OCI-LY1 (cell line): ENCODE data around the gene FGF21.

Experiments
- CTCF ChIP-seq: fragments of 200-600 bp; sonication (generic), shearing (Covaris generic); IDR thresholded peaks from 2 replicates; pipeline ENCODE4 v1.5.1; 2017; ENCODE audit warnings: mild to moderate bottlenecking, antibody characterized with exemption, low read length, moderate library complexity, mixed read lengths
- EZH2 ChIP-seq: fragments of 200-600 bp; sonication (generic), shearing (Covaris generic); IDR thresholded peaks from 2 replicates; pipeline ENCODE4 v1.8.0; 2017; ENCODE audit warnings: borderline replicate concordance, mixed run types, mild to moderate bottlenecking, antibody characterized with exemption, low read length, moderate library complexity, mixed read lengths

- TF ChIP-seq CTCF (no peak), EZH2 (no peak)
These were observed 25.5 kb downstream of the FGF21 start for GRCh38 chr19:48780631-48781391.
